ENCODE data around the gene CELF4. TPM values are rescaled to one million over a fixed set of nuclear protein-coding genes. Genes with fewer than 3 reads are reported as not detected.

The CELF4 gene
- total RNA-seq, 2 donors from 2014 or later, result 1.4 TPM; not detected in 1

DNA sequence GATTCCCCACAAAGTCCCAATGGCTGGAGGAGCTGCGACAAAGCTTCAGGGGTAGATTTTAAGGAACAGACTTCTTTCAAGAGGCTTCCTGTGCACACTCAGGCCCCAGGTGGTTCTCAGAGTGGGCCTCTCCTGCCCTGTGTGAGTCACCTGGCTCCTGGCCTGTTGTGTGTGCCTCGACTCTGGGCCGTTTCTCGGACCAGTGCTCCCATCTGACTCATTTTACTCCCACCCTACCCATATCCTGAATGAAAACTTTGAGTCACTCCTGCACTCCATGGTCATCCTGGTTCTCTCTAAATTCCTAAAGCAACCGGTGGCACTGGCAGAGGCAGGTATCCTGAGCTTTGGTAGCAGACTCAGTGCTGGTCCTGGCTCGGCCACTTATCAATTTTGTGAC lies 84.1 kb downstream of the CELF4 start:
- intact Hi-C loops (cut with DNase I), result no loop called here
- H3K9me3 ChIP-seq, result no peaks in the 10 kb centered on the region
- no peaks in the 10 kb centered on the region for H3K4me1 ChIP-seq
- no peaks in the 10 kb centered on the region for H3K36me3 ChIP-seq
- TF ChIP-seq, protein P1, sequence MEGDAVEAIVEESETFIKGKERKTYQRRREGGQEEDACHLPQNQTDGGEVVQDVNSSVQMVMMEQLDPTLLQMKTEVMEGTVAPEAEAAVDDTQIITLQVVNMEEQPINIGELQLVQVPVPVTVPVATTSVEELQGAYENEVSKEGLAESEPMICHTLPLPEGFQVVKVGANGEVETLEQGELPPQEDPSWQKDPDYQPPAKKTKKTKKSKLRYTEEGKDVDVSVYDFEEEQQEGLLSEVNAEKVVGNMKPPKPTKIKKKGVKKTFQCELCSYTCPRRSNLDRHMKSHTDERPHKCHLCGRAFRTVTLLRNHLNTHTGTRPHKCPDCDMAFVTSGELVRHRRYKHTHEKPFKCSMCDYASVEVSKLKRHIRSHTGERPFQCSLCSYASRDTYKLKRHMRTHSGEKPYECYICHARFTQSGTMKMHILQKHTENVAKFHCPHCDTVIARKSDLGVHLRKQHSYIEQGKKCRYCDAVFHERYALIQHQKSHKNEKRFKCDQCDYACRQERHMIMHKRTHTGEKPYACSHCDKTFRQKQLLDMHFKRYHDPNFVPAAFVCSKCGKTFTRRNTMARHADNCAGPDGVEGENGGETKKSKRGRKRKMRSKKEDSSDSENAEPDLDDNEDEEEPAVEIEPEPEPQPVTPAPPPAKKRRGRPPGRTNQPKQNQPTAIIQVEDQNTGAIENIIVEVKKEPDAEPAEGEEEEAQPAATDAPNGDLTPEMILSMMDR (IDR thresholded peaks at IDR 0.05), result no peak
- no peak overlapping the region for H3K4me3 ChIP-seq
- no peak overlapping the region for H3K27ac ChIP-seq
- H3K9ac ChIP-seq (ENCODE audit: low read depth in 2 of 2, low read length in 2 of 2), result no peak overlapping the region
- peaks cover 15% of the 10 kb centered on the region for H3K27me3 ChIP-seq
- DNase-seq, result no peak

DNA sequence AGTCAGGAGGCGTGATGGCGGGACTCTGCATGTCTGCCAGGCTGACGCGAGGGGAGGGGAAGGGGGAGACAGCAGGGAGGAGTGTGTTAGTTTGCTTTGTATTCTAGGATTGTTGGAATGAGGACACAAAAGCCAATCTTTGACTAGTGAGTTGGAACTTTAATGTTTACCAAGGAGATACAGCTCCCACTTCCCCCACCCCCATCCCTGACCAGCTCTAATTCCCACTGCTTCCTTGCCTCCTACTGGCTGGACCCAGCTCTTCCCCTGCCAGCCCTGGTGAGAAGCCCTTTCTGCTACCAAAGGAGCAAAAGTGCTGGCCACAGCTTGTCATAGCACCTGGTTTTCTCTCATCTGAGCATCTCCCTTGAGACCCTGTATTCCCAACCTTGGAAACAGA lies 84.5 kb downstream of the CELF4 start:
- TF ChIP-seq, protein P1 (IDR thresholded peaks at IDR 0.05), result no peak
- no peak for DNase-seq
- no peaks in the 10 kb centered on the region for H3K36me3 ChIP-seq
- H3K9me3 ChIP-seq, result no peaks in the 10 kb centered on the region
- H3K27ac ChIP-seq, result no peak overlapping the region
- H3K4me3 ChIP-seq, result no peak overlapping the region
- no peaks in the 10 kb centered on the region for H3K4me1 ChIP-seq
- intact Hi-C loops (cut with DNase I), result no loop called here
- peaks cover 15% of the 10 kb centered on the region for H3K27me3 ChIP-seq
- no peak overlapping the region for H3K9ac ChIP-seq (ENCODE audit: low read depth in 2 of 2, low read length in 2 of 2)

DNA sequence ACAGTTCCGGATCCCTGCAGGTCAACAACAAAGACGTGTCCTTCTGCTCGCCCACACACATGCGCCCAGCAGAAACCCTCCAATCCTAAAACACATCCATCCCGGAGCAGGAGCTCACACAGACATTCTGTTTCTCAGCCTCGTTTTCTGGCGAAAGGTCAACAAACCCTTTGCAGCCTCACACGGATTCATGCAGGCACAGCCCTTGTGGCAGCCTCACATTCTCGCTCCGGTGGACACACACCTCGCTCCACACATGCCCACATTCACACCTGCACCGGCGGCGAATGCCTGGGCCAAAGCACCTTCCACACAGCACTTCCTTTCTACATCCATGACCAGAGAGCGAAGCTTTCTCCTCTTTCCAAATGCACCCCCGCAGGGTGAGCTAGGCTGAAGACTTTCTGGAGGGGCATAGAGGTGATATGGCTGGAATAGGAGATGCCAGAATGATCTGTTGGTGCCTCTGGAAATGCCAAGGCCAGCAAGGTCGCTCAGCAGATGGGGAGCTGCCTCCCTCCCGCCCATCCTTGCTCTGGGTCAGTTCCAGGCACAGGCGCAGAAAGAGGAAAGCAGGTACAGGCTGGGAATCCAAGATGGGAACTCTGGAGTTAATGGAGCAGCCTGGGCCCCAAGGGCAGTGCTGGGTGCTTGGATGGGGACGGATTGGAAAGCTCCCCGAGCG lies 88.8 kb downstream of the CELF4 start:
- no peak overlapping the region for H3K9ac ChIP-seq (ENCODE audit: low read depth in 2 of 2, low read length in 2 of 2)
- TF ChIP-seq, protein P1 (IDR thresholded peaks at IDR 0.05), result no peak
- H3K9me3 ChIP-seq, result no peaks in the 10 kb centered on the region
- intact Hi-C loops (cut with DNase I), result no loop called here
- H3K36me3 ChIP-seq, result no peaks in the 10 kb centered on the region
- no peak overlapping the region for H3K27ac ChIP-seq
- H3K4me1 ChIP-seq, result no peaks in the 10 kb centered on the region
- no peak for DNase-seq
- no peak overlapping the region for H3K4me3 ChIP-seq
- H3K27me3 ChIP-seq, result no peaks in the 10 kb centered on the region

DNA sequence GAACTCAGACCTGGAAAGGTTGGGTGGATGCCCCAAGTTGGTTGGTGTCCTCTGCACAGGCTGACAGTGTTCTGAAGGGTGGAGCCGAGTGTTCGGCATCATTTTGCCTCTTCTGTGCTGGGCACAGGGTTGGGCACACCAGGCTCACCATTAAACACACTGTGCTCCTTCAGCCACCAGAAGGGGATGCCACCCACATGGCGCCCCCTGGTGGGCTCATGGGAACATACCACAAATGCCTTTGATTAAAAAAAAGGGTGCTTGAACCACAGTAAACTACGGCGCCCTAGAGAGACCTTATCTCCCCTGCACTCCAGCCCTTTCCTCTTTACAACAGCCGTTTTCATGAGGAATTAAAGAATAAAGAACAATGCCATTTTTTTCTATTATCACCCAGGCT lies 89.4 kb downstream of the CELF4 start:
- Histone ChIP-seq H3K4me1 (no peaks in the 10 kb centered on the region), H3K9ac (ENCODE audit: low read depth in 2 of 2, low read length in 2 of 2) (no peak overlapping the region), H3K9me3 (no peaks in the 10 kb centered on the region), H3K36me3 (no peaks in the 10 kb centered on the region), H3K27me3 (no peaks in the 10 kb centered on the region), H3K4me3 (no peak overlapping the region), H3K27ac (no peak overlapping the region)
- intact Hi-C loops (cut with DNase I), result no loop called here
- TF ChIP-seq, protein P1 (IDR thresholded peaks at IDR 0.05), result peak; percentile 23
- DNase-seq, result peak; percentile 19

DNA sequence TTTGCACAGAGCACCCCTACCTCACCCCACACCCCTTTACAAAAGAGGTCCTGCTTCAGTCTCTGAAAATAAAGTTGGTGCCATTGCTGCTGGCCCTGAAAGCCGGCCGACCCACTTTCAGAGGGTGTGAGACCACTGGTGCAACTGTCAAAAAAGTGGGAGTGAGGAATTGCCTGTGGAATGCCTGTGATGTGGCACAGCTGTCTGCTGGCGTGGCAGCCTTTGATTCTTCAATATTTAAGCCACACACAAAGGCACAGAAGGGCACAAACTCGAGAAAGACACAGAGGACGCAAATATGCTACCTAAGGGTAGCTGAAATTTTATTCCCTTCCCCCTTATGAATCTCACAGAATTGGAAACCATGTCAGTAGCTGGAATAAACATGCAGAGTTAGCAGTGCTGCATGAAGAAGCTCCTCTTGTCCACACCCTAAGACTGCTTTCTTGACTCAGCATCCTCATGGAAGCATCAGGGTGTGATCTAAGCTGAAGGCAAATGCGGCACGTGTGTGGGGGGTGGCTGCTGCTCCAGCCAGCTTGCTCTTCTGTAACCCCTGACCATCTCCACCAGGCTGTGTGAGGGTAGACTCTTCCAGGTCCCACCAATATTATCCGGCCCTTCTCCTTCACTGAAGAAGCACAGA lies 92.3 kb downstream of the CELF4 start:
- Histone ChIP-seq H3K36me3 (no peaks in the 10 kb centered on the region), H3K27ac (no peak overlapping the region), H3K9me3 (no peaks in the 10 kb centered on the region), H3K4me3 (no peak overlapping the region), H3K9ac (ENCODE audit: low read depth in 2 of 2, low read length in 2 of 2) (no peak overlapping the region), H3K27me3 (no peaks in the 10 kb centered on the region), H3K4me1 (no peaks in the 10 kb centered on the region)
- DNase-seq, result no peak
- intact Hi-C loops (cut with DNase I), result no loop called here
- TF ChIP-seq, protein P1 (IDR thresholded peaks at IDR 0.05), result no peak

Data from colonic mucosa (tissue), 4 donors.